ENCODE results near the gene VN1R5. TPM values are rescaled to one million over a fixed set of nuclear protein-coding genes. Genes with fewer than 3 reads are reported as not detected.

The VN1R5 gene
- total RNA-seq, 3 donors from 2014 or later, result not detected

DNA sequence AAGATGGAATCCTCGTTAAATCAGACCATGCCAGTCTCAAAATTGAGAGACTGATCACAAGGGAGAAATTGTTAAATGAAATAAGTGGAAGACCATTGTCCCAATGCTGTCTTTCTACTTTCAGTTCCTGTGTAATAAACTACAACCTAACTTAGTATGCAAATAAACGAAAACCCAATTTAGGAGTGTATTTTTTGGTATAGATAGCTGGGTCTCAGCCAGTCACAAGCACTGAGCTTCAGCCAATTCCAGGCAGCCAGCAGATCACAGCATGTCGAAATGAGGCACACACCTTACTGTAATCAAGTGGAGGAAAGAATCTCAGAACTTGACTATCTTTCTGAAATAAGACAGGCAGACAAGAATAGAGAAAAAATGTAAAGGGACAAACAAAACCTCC, 33.0 kb upstream of the VN1R5 start:
- H3K4me3 ChIP-seq, result no peak overlapping the region
- DNase-seq (ENCODE audit: low spot score in 2 of 2), result no peak
- H3K27ac ChIP-seq, result no peak overlapping the region
- no peak for TF ChIP-seq POLR2AphosphoS5 (IDR thresholded peaks at IDR 0.05)
- TF ChIP-seq, protein P1, sequence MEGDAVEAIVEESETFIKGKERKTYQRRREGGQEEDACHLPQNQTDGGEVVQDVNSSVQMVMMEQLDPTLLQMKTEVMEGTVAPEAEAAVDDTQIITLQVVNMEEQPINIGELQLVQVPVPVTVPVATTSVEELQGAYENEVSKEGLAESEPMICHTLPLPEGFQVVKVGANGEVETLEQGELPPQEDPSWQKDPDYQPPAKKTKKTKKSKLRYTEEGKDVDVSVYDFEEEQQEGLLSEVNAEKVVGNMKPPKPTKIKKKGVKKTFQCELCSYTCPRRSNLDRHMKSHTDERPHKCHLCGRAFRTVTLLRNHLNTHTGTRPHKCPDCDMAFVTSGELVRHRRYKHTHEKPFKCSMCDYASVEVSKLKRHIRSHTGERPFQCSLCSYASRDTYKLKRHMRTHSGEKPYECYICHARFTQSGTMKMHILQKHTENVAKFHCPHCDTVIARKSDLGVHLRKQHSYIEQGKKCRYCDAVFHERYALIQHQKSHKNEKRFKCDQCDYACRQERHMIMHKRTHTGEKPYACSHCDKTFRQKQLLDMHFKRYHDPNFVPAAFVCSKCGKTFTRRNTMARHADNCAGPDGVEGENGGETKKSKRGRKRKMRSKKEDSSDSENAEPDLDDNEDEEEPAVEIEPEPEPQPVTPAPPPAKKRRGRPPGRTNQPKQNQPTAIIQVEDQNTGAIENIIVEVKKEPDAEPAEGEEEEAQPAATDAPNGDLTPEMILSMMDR (IDR thresholded peaks at IDR 0.05), result no peak
- TF ChIP-seq POLR2A (IDR thresholded peaks at IDR 0.05), result no peak
- no peaks in the 10 kb centered on the region for H3K4me1 ChIP-seq
- intact Hi-C loops (cut with DNase I; ENCODE audit: low total_unique reads), result no loop called here
- no peaks in the 10 kb centered on the region for H3K36me3 ChIP-seq
- H3K9me3 ChIP-seq, result peaks cover 0 to 15% of the 10 kb centered on the region in 2 donors
- H3K27me3 ChIP-seq, result no peaks in the 10 kb centered on the region

DNA sequence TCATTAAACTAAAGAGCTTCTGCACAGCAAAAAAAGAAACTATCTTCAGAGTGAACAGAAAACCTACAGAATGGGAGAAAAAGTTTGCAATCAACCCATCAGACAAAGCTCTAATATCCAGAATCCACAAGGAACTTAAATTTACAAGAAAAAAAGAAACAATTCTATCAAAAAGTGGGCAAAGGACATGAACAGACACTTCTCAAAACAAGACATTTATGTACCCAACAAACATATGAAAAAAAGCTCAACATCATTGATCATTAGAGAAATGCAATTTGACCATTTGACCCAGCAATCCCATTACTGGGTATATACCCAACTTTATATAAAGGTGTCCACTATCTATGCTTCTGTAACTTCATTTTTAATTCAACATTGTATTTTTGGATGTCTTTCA, 31.1 kb upstream of the VN1R5 start:
- H3K36me3 ChIP-seq, result no peaks in the 10 kb centered on the region
- intact Hi-C loops (cut with DNase I; ENCODE audit: low total_unique reads), result no loop called here
- no peak overlapping the region for H3K4me3 ChIP-seq
- no peak for DNase-seq (ENCODE audit: low spot score in 2 of 2)
- no peaks in the 10 kb centered on the region for H3K4me1 ChIP-seq
- H3K27ac ChIP-seq, result no peak overlapping the region
- no peaks in the 10 kb centered on the region for H3K27me3 ChIP-seq
- TF ChIP-seq POLR2AphosphoS5 (IDR thresholded peaks at IDR 0.05), result no peak
- TF ChIP-seq, protein P1 (IDR thresholded peaks at IDR 0.05), result no peak
- no peak for TF ChIP-seq POLR2A (IDR thresholded peaks at IDR 0.05)
- H3K9me3 ChIP-seq, result peaks cover 0 to 26% of the 10 kb centered on the region in 2 donors

DNA sequence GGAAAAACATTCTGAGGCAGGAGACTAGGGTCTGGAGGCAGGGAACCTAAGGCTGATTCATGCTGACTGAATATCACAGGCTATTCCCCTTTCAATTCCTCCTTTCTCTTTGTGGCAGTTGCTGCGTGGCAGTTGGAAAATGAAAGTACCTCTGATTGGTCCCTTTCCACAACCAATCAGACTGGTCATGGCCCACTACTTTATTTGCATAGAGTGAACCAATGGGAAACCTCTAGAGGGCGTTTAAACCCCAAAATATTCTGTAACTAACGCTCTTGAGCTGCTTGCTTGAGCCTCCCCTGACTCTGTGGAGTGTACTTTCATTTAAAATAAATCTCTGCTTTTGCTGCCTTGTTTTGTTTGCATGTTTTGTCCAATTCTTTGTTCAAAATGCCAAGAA, 27.7 kb upstream of the VN1R5 start:
- DNase-seq (ENCODE audit: low spot score in 2 of 2), result no peak
- peaks cover 0 to 26% of the 10 kb centered on the region in 2 donors for H3K9me3 ChIP-seq
- no peaks in the 10 kb centered on the region for H3K36me3 ChIP-seq
- intact Hi-C loops (cut with DNase I; ENCODE audit: low total_unique reads), result no loop called here
- H3K4me3 ChIP-seq, result no peak overlapping the region
- no peak overlapping the region for H3K27ac ChIP-seq
- no peak for TF ChIP-seq POLR2A (IDR thresholded peaks at IDR 0.05)
- TF ChIP-seq, protein P1 (IDR thresholded peaks at IDR 0.05), result no peak
- no peak for TF ChIP-seq POLR2AphosphoS5 (IDR thresholded peaks at IDR 0.05)
- H3K4me1 ChIP-seq, result no peaks in the 10 kb centered on the region
- no peaks in the 10 kb centered on the region for H3K27me3 ChIP-seq

DNA sequence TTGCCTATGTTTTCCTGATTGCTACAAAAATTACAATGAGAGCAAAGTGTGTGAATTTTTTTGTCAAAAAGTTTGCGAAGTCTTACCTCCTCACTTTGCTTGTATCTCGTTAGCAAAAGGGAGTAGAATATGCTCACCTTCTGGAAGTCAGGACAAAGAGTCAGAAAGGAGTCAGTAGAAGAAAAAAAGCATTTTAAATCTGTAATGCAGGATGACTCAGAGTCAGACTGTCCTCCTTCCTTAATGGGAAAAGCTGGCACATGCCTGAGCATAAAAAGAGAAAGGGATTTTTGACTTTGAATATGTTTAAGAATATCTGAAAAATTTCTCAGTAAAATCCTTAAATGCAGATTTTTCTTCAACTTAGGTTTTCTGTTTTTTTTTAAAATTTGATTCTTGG, 14.2 kb upstream of the VN1R5 start:
- DNase-seq (ENCODE audit: low spot score in 2 of 2), result no peak
- no peaks in the 10 kb centered on the region for H3K27me3 ChIP-seq
- H3K36me3 ChIP-seq, result no peaks in the 10 kb centered on the region
- intact Hi-C loops (cut with DNase I; ENCODE audit: low total_unique reads), result no loop called here
- TF ChIP-seq, protein P1 (IDR thresholded peaks at IDR 0.05), result no peak
- TF ChIP-seq POLR2A (IDR thresholded peaks at IDR 0.05), result no peak
- no peak for TF ChIP-seq POLR2AphosphoS5 (IDR thresholded peaks at IDR 0.05)
- H3K9me3 ChIP-seq, result peaks cover 5 to 8% of the 10 kb centered on the region in 2 donors
- no peak overlapping the region for H3K27ac ChIP-seq
- no peak overlapping the region for H3K4me3 ChIP-seq
- no peaks in the 10 kb centered on the region for H3K4me1 ChIP-seq

DNA sequence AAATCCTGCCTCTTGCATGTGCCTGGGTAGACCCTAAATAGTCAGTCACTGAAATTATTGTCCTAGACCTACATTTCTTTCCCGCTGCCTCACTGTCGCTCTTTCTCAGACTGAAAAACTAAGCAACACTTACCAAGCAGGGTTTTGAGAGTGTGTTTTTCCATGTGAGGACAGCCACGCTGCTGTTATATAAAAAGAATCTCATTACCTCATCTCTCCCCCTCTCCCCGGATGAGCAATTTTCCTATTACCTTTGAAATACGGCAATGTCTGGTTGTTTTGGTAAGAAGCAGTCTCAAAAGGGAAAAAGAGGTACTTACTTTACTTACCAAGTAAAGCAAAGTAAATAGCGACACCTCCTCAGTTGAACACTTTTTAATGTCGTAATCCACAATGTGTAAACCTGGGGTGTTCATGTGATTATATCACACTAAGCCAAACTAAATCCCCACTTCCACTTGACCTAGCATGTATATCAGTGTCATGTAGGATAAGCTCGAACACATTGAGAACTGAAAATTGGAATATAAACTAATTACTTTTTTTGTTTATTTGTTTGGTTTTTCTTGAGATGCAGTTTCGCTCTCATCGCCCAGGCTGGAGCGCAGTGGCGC, 12.2 kb upstream of the VN1R5 start:
- TF ChIP-seq POLR2A (IDR thresholded peaks at IDR 0.05) (no peak), POLR2AphosphoS5 (IDR thresholded peaks at IDR 0.05) (no peak)
- Histone ChIP-seq H3K9me3 (peaks cover 5 to 21% of the 10 kb centered on the region in 2 donors), H3K4me1 (no peaks in the 10 kb centered on the region), H3K27me3 (no peaks in the 10 kb centered on the region), H3K36me3 (no peaks in the 10 kb centered on the region), H3K27ac (no peak overlapping the region), H3K4me3 (no peak overlapping the region)
- no peak for DNase-seq (ENCODE audit: low spot score in 2 of 2)
- intact Hi-C loops (cut with DNase I; ENCODE audit: low total_unique reads), result no loop called here
